ENCODE measurements around the gene GOPC.

GOPC gene

DNA sequence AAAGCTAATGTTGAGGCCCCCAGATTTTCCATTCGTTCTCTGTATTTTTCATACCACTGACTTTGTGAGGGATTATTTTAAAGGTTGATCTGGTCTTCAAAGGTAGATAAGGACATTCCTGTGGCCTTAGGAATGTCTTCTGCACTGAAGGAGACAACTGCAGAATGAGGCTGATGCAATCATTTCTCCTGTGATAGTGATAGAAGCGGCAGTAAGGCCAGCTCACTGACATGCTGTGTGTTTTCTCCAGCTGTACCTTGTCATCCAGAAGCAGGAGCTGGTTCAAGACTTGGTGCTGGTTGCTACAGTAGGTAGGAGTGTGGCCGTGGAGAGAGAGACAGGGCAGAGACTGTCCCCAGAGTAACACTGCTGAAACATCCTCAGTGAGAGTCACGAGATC is 66.0 kb downstream of the GOPC start:
- Histone ChIP-seq H3K27ac (replicated peaks) (no peak overlapping the region), H3K27me3 (ENCODE audit: insufficient read depth, poor library complexity, severe bottlenecking) (no peaks in the 10 kb centered on the region), H3K4me3 (replicated peaks; ENCODE audit: insufficient read depth, low read length) (no peak overlapping the region)
- no peak for DNase-seq (ENCODE audit: low read depth in 1 of 2, low spot score in 1 of 2)
- TF ChIP-seq SPI1 (IDR thresholded peaks at IDR 0.05; ENCODE audit: borderline replicate concordance, low read depth) (no peak), GABPA (IDR thresholded peaks at IDR 0.05; ENCODE audit: low read depth) (no peak), POLR2AphosphoS5 (IDR thresholded peaks at IDR 0.05; ENCODE audit: low read depth) (no peak)
- TF ChIP-seq, protein P1, sequence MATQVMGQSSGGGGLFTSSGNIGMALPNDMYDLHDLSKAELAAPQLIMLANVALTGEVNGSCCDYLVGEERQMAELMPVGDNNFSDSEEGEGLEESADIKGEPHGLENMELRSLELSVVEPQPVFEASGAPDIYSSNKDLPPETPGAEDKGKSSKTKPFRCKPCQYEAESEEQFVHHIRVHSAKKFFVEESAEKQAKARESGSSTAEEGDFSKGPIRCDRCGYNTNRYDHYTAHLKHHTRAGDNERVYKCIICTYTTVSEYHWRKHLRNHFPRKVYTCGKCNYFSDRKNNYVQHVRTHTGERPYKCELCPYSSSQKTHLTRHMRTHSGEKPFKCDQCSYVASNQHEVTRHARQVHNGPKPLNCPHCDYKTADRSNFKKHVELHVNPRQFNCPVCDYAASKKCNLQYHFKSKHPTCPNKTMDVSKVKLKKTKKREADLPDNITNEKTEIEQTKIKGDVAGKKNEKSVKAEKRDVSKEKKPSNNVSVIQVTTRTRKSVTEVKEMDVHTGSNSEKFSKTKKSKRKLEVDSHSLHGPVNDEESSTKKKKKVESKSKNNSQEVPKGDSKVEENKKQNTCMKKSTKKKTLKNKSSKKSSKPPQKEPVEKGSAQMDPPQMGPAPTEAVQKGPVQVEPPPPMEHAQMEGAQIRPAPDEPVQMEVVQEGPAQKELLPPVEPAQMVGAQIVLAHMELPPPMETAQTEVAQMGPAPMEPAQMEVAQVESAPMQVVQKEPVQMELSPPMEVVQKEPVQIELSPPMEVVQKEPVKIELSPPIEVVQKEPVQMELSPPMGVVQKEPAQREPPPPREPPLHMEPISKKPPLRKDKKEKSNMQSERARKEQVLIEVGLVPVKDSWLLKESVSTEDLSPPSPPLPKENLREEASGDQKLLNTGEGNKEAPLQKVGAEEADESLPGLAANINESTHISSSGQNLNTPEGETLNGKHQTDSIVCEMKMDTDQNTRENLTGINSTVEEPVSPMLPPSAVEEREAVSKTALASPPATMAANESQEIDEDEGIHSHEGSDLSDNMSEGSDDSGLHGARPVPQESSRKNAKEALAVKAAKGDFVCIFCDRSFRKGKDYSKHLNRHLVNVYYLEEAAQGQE (IDR thresholded peaks at IDR 0.05; ENCODE audit: insufficient replicate concordance, low read depth): no peak
- TF ChIP-seq, protein P2, sequence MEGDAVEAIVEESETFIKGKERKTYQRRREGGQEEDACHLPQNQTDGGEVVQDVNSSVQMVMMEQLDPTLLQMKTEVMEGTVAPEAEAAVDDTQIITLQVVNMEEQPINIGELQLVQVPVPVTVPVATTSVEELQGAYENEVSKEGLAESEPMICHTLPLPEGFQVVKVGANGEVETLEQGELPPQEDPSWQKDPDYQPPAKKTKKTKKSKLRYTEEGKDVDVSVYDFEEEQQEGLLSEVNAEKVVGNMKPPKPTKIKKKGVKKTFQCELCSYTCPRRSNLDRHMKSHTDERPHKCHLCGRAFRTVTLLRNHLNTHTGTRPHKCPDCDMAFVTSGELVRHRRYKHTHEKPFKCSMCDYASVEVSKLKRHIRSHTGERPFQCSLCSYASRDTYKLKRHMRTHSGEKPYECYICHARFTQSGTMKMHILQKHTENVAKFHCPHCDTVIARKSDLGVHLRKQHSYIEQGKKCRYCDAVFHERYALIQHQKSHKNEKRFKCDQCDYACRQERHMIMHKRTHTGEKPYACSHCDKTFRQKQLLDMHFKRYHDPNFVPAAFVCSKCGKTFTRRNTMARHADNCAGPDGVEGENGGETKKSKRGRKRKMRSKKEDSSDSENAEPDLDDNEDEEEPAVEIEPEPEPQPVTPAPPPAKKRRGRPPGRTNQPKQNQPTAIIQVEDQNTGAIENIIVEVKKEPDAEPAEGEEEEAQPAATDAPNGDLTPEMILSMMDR (IDR thresholded peaks at IDR 0.05; ENCODE audit: insufficient read depth, low read length): no peak

DNA sequence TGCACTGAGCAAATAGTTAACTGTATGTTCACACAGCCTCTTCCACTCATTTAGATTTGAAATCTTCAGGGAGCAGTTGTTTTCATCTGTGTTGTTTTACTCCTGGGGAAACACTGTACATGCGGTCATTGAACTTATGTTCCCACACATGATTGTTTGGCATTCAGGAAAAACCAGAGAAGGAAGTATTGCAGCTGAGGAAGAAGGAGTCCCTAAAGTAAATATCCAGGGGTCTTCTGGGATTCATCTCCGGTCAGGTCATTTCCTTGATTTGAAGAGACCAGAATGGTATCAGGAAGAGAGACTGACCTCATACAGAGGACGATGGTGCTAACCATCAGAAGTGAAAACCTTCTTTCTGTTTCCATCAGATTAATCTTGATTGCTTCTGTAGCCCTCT is 67.3 kb downstream of the GOPC start:
- TF ChIP-seq GABPA (IDR thresholded peaks at IDR 0.05; ENCODE audit: low read depth) (no peak), POLR2AphosphoS5 (IDR thresholded peaks at IDR 0.05; ENCODE audit: low read depth) (no peak), SPI1 (IDR thresholded peaks at IDR 0.05; ENCODE audit: borderline replicate concordance, low read depth) (no peak)
- TF ChIP-seq, protein P2 (IDR thresholded peaks at IDR 0.05; ENCODE audit: insufficient read depth, low read length): no peak
- TF ChIP-seq, protein P1 (IDR thresholded peaks at IDR 0.05; ENCODE audit: insufficient replicate concordance, low read depth): no peak
- Histone ChIP-seq H3K4me3 (replicated peaks; ENCODE audit: insufficient read depth, low read length) (no peak overlapping the region), H3K27me3 (ENCODE audit: insufficient read depth, poor library complexity, severe bottlenecking) (no peaks in the 10 kb centered on the region), H3K27ac (replicated peaks) (no peak overlapping the region)
- DNase-seq (ENCODE audit: low read depth in 1 of 2, low spot score in 1 of 2): no peak

DNA sequence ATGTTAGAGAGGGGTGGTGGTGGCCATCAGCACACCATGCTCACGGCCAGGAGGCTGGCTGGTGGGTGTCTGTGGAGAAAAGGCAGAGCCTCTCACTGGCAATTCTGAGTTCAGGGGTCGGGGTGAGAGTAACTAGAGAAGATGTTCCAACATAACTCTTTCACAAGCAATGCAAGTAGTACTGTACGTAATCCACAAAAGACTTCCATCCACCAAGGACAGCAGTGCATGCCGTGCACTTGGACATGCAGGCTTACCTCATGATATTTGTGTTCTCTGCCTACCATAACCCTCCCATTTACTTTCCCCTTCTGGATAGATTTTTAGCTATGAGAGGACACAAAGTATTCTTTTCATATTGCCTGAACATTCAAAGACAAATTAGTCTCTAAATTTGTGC is 68.5 kb downstream of the GOPC start:
- H3K27ac ChIP-seq (replicated peaks): no peak overlapping the region
- TF ChIP-seq GABPA (IDR thresholded peaks at IDR 0.05; ENCODE audit: low read depth): no peak
- TF ChIP-seq POLR2AphosphoS5 (IDR thresholded peaks at IDR 0.05; ENCODE audit: low read depth): no peak
- TF ChIP-seq, protein P2 (IDR thresholded peaks at IDR 0.05; ENCODE audit: insufficient read depth, low read length): no peak
- TF ChIP-seq SPI1 (IDR thresholded peaks at IDR 0.05; ENCODE audit: borderline replicate concordance, low read depth): no peak
- TF ChIP-seq, protein P1 (IDR thresholded peaks at IDR 0.05; ENCODE audit: insufficient replicate concordance, low read depth): no peak
- no peaks in the 10 kb centered on the region for H3K27me3 ChIP-seq (ENCODE audit: insufficient read depth, poor library complexity, severe bottlenecking)
- no peak for DNase-seq (ENCODE audit: low read depth in 1 of 2, low spot score in 1 of 2)
- no peak overlapping the region for H3K4me3 ChIP-seq (replicated peaks; ENCODE audit: insufficient read depth, low read length)
